Mesendoderm (in vitro differentiated cells): Measurements from ENCODE around the gene ABCG2.

ENCODE experiments used
- DNase-seq: peaks from one replicate; pipeline ENCODE4 v3.0.0; 2013
- H2AK5ac ChIP-seq: 2 replicates; pipeline ENCODE4 v1.6.1; 2013; ENCODE audit warnings: low read length, inconsistent platforms
- H2BK120ac ChIP-seq: 2 replicates; pipeline ENCODE4 v1.6.1; 2013; ENCODE audit warnings: low read depth, mild to moderate bottlenecking, low read length, moderate library complexity, mixed read lengths
- H2BK15ac ChIP-seq: replicated peaks from 2 replicates; pipeline ENCODE4 v1.6.1; 2013; ENCODE audit warnings: low read depth, mild to moderate bottlenecking, moderate library complexity
- H2BK5ac ChIP-seq: 2 replicates; pipeline ENCODE4 v1.6.1; 2013; ENCODE audit warnings: low read length, inconsistent platforms
- H3K18ac ChIP-seq: 2 replicates; pipeline ENCODE4 v1.6.1; 2013; ENCODE audit warnings: mild to moderate bottlenecking, low read length, mixed read lengths
- H3K23ac ChIP-seq: one replicate; pipeline ENCODE4 v1.6.1; 2013; ENCODE audit warnings: low read length
- H3K27ac ChIP-seq: 2 replicates; pipeline ENCODE4 v1.5.1; 2013; ENCODE audit warnings: low read depth, mild to moderate bottlenecking, inconsistent platforms, low read length, moderate library complexity
- H3K27me3 ChIP-seq: 2 replicates; pipeline ENCODE4 v1.6.1; 2013; ENCODE audit warnings: low read length, control low read depth, mild to moderate bottlenecking, inconsistent platforms; ENCODE audit not compliant: insufficient read depth, poor library complexity
- H3K36me3 ChIP-seq: 2 replicates; pipeline ENCODE4 v1.6.1; 2013; ENCODE audit warnings: low read length, inconsistent platforms; ENCODE audit not compliant: control insufficient read depth, insufficient read depth
- H3K4ac ChIP-seq: one replicate; pipeline ENCODE4 v1.6.1; 2013; ENCODE audit warnings: low read depth, mild to moderate bottlenecking, low read length, moderate library complexity
- H3K4me1 ChIP-seq: 2 replicates; pipeline ENCODE4 v1.6.1; 2013; ENCODE audit warnings: low read depth, low read length, inconsistent platforms; ENCODE audit not compliant: control insufficient read depth
- H3K4me2 ChIP-seq: 2 replicates; pipeline ENCODE4 v1.6.1; 2013; ENCODE audit warnings: low read length
- H3K4me3 ChIP-seq: 2 replicates; pipeline ENCODE4 v1.5.1; 2013; ENCODE audit warnings: mild to moderate bottlenecking, low read length
- H3K56ac ChIP-seq: one replicate; pipeline ENCODE4 v1.6.1; 2013; ENCODE audit warnings: low read length
- H3K79me1 ChIP-seq: 2 replicates; pipeline ENCODE4 v1.6.1; 2013; ENCODE audit warnings: low read length, inconsistent platforms
- H3K79me2 ChIP-seq: 2 replicates; pipeline ENCODE4 v1.6.1; 2013; ENCODE audit warnings: mild to moderate bottlenecking, low read length; ENCODE audit not compliant: control insufficient read depth, insufficient read depth
- H3K9ac ChIP-seq: 2 replicates; pipeline ENCODE4 v1.6.1; 2013; ENCODE audit warnings: low read length, inconsistent platforms
- H4K5ac ChIP-seq: one replicate; pipeline ENCODE4 v1.6.1; 2013; ENCODE audit warnings: low read length
- H4K8ac ChIP-seq: one replicate; pipeline ENCODE4 v1.6.1; 2013; ENCODE audit warnings: low read depth, mild to moderate bottlenecking, control low read depth, low read length, moderate library complexity
- WGBS: extraction: QIAGEN DNeasy Blood & Tissue Kit; methylation state at CpG from one replicate; pipeline ENCODE4 v1.1.7; 2013; ENCODE audit warnings: low lambda C conversion rate, missing lambda C conversion rate; ENCODE audit not compliant: insufficient coverage; ENCODE audit errors: extremely low coverage; 5-methylcytosine and 5-hydroxymethylcytosine counted together

Gene ABCG2

GRCh38 chr4:88104902-88105610 lies 53.4 kb downstream of the ABCG2 start:
- DNase-seq: no peak
- Histone ChIP-seq H3K18ac (no peak overlapping the region), H3K23ac (no peak overlapping the region), H3K56ac (no peak overlapping the region), H3K79me2 (no peaks in the 10 kb centered on the region), H3K9ac (no peak overlapping the region), H3K4me3 (no peak overlapping the region), H2BK120ac (no peak overlapping the region), H3K4me1 (no peaks in the 10 kb centered on the region), H3K36me3 (no peaks in the 10 kb centered on the region), H4K8ac (no peak overlapping the region), H3K79me1 (no peaks in the 10 kb centered on the region), H2BK15ac (no peak overlapping the region), H2BK5ac (no peak overlapping the region), H4K5ac (no peak overlapping the region), H3K27me3 (no peaks in the 10 kb centered on the region), H3K27ac (no peak overlapping the region), H2AK5ac (no peak overlapping the region), H3K4ac (no peak overlapping the region), H3K4me2 (no peak overlapping the region)
- no CpG with 5 or more reads among the region's 4 CpGs for WGBS

- H3K27me3 ChIP-seq: no peaks in the 10 kb centered on the region
- H3K4me3 ChIP-seq: no peak overlapping the region
- no peak overlapping the region for H3K4ac ChIP-seq
- H3K18ac ChIP-seq: no peak overlapping the region
- no peak overlapping the region for H3K23ac ChIP-seq
- H3K4me1 ChIP-seq: no peaks in the 10 kb centered on the region
- no CpG with 5 or more reads among the region's 7 CpGs for WGBS
- no peak overlapping the region for H4K8ac ChIP-seq
- no peak overlapping the region for H2BK120ac ChIP-seq
- H2BK15ac ChIP-seq: no peak overlapping the region
- H3K9ac ChIP-seq: no peak overlapping the region
- no peak overlapping the region for H3K27ac ChIP-seq
- H3K4me2 ChIP-seq: no peak overlapping the region
- H2AK5ac ChIP-seq: no peak overlapping the region
- H3K36me3 ChIP-seq: no peaks in the 10 kb centered on the region
- H3K79me1 ChIP-seq: no peaks in the 10 kb centered on the region
- no peak overlapping the region for H2BK5ac ChIP-seq
- DNase-seq: no peak
- no peaks in the 10 kb centered on the region for H3K79me2 ChIP-seq
- H4K5ac ChIP-seq: no peak overlapping the region
- H3K56ac ChIP-seq: no peak overlapping the region
Observed at GRCh38 chr4:88102026-88102425, 56.4 kb downstream of the ABCG2 start.

GRCh38 chr4:88101165-88101564 lies 57.3 kb downstream of the ABCG2 start:
- Histone ChIP-seq H4K8ac (no peak overlapping the region), H3K79me2 (no peaks in the 10 kb centered on the region), H3K18ac (no peak overlapping the region), H3K4me3 (no peak overlapping the region), H4K5ac (no peak overlapping the region), H3K4me1 (no peaks in the 10 kb centered on the region), H3K23ac (no peak overlapping the region), H3K56ac (no peak overlapping the region), H3K4ac (no peak overlapping the region), H3K4me2 (no peak overlapping the region), H2BK15ac (no peak overlapping the region), H3K79me1 (no peaks in the 10 kb centered on the region), H3K27me3 (no peaks in the 10 kb centered on the region), H3K27ac (no peak overlapping the region), H3K9ac (no peak overlapping the region), H2AK5ac (no peak overlapping the region), H2BK5ac (no peak overlapping the region), H3K36me3 (no peaks in the 10 kb centered on the region), H2BK120ac (no peak overlapping the region)
- WGBS: no CpG with 5 or more reads among the region's 6 CpGs
- no peak for DNase-seq

- H3K23ac ChIP-seq: no peak overlapping the region
- no peak overlapping the region for H3K56ac ChIP-seq
- H3K79me1 ChIP-seq: no peaks in the 10 kb centered on the region
- H3K79me2 ChIP-seq: no peaks in the 10 kb centered on the region
- H3K27me3 ChIP-seq: no peaks in the 10 kb centered on the region
- WGBS: no CpG with 5 or more reads among the region's 4 CpGs
- H3K4me2 ChIP-seq: no peak overlapping the region
- no peak overlapping the region for H3K9ac ChIP-seq
- H3K4ac ChIP-seq: no peak overlapping the region
- no peak overlapping the region for H2AK5ac ChIP-seq
- H3K18ac ChIP-seq: no peak overlapping the region
- H3K36me3 ChIP-seq: no peaks in the 10 kb centered on the region
- no peak overlapping the region for H4K5ac ChIP-seq
- no peak overlapping the region for H2BK120ac ChIP-seq
- no peak overlapping the region for H2BK15ac ChIP-seq
- no peak overlapping the region for H4K8ac ChIP-seq
- H2BK5ac ChIP-seq: no peak overlapping the region
- H3K4me1 ChIP-seq: no peaks in the 10 kb centered on the region
- no peak overlapping the region for H3K27ac ChIP-seq
- DNase-seq: no peak
- H3K4me3 ChIP-seq: no peak overlapping the region
Observed at GRCh38 chr4:88098993-88099752, 59.3 kb downstream of the ABCG2 start.

- Histone ChIP-seq H3K27me3 (no peaks in the 10 kb centered on the region), H3K56ac (no peak overlapping the region), H3K4me2 (no peak overlapping the region), H3K9ac (no peak overlapping the region), H3K4me3 (no peak overlapping the region), H3K4ac (no peak overlapping the region), H4K8ac (no peak overlapping the region), H3K27ac (no peak overlapping the region), H4K5ac (no peak overlapping the region), H3K18ac (no peak overlapping the region), H2AK5ac (no peak overlapping the region), H2BK15ac (no peak overlapping the region), H3K79me1 (no peaks in the 10 kb centered on the region), H2BK120ac (no peak overlapping the region), H3K79me2 (no peaks in the 10 kb centered on the region), H2BK5ac (no peak overlapping the region), H3K4me1 (no peaks in the 10 kb centered on the region), H3K36me3 (no peaks in the 10 kb centered on the region), H3K23ac (no peak overlapping the region)
- WGBS: no CpG with 5 or more reads among the region's 3 CpGs
- DNase-seq: no peak
Observed at GRCh38 chr4:88097781-88098180, 60.7 kb downstream of the ABCG2 start.
